GM12865 (cell line): Measurements from ENCODE around the gene ARSD.
"Not testable (repeated sequence)": the region's sequence is repeated elsewhere in the genome, so short reads cannot be mapped to it uniquely, and the experiment has no call there.

Source experiments
- DNase-seq: peaks from one replicate; pipeline ENCODE4 v3.0.0; 2010; ENCODE audit warnings: low read depth
- H3K4me3 ChIP-seq: 2 replicates; pipeline ENCODE4 v1.5.1; 2011; ENCODE audit warnings: mild to moderate bottlenecking, low read depth, low read length, control low read depth
- CTCF ChIP-seq: IDR thresholded peaks from 2 replicates; pipeline ENCODE4 v1.5.1; 2011; ENCODE audit warnings: low read length, control low read depth, low read depth, inconsistent platforms; ENCODE audit not compliant: insufficient read depth; ENCODE audit errors: missing control alignments

The ARSD gene

GRCh38 chrX:2958199-2958598 is 29.1 kb upstream of the ARSD start:
- H3K4me3 ChIP-seq = no peak overlapping the region
- no peak for DNase-seq
- no peak for TF ChIP-seq CTCF

GRCh38 chrX:2955838-2956237 is 26.7 kb upstream of the ARSD start:
- no peak overlapping the region for H3K4me3 ChIP-seq
- no peak for TF ChIP-seq CTCF
- DNase-seq = no peak

GRCh38 chrX:2955281-2955680 is 26.1 kb upstream of the ARSD start:
- no peak overlapping the region for H3K4me3 ChIP-seq
- no peak for DNase-seq
- TF ChIP-seq CTCF = no peak

- no peak for DNase-seq
- H3K4me3 ChIP-seq = no peak overlapping the region
- TF ChIP-seq CTCF = no peak
Measured at GRCh38 chrX:2954541-2954940, 25.4 kb upstream of the ARSD start.

- DNase-seq, H3K4me3 ChIP-seq: not testable (repeated sequence)
Measured at GRCh38 chrX:2937942-2938341, 8.8 kb upstream of the ARSD start.

- TF ChIP-seq CTCF = no peak
- no peak for DNase-seq
- no peak overlapping the region for H3K4me3 ChIP-seq
Measured at GRCh38 chrX:2934715-2935710, 5.9 kb upstream of the ARSD start.

- TF ChIP-seq CTCF = no peak
- DNase-seq = no peak
Measured at GRCh38 chrX:2933125-2933900, 4.2 kb upstream of the ARSD start.

More at GRCh38 chrX:2933125-2933900, 4.2 kb upstream of the ARSD start:
- H3K4me3 ChIP-seq = no peak overlapping the region
